Measurements from ENCODE around the gene VWF.
"Not testable (repeated sequence)": the region's sequence is repeated elsewhere in the genome, so short reads cannot be mapped to it uniquely, and the experiment has no call there.

DNA sequence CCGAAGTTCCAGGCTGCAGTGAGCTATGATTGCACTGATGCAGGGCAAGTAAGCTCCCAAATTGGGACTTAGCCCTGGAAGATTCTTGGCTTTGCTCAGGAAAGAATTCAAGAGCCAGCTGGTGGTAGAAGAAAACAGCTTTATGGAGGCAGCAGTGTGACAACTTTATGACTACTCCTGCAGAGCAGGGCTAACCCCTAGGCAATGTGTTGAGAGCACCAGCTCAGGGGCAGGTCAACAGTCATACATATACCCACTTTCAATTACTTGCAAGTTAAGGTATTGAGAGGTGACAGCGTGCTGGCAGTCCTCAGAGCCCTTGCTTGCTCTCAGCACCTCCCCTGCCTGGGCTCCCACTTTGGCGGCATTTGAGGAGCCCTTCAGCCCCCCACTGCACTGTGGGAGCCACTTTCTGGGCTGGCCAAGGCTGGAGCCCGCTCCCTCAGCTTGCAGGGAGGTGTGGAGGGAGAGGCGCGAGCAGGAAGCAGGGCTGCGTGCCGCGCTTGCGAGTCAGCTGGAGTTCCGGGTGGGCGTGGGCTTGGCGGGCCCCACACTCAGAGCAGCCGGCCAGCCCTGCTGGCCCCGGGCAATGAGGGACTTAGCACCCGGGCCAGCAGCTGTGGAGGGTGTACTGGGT is 17.4 kb upstream of the VWF start:
- TF ChIP-seq, protein P1, sequence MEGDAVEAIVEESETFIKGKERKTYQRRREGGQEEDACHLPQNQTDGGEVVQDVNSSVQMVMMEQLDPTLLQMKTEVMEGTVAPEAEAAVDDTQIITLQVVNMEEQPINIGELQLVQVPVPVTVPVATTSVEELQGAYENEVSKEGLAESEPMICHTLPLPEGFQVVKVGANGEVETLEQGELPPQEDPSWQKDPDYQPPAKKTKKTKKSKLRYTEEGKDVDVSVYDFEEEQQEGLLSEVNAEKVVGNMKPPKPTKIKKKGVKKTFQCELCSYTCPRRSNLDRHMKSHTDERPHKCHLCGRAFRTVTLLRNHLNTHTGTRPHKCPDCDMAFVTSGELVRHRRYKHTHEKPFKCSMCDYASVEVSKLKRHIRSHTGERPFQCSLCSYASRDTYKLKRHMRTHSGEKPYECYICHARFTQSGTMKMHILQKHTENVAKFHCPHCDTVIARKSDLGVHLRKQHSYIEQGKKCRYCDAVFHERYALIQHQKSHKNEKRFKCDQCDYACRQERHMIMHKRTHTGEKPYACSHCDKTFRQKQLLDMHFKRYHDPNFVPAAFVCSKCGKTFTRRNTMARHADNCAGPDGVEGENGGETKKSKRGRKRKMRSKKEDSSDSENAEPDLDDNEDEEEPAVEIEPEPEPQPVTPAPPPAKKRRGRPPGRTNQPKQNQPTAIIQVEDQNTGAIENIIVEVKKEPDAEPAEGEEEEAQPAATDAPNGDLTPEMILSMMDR (IDR thresholded peaks at IDR 0.05), result not testable (repeated sequence)
- TF ChIP-seq POLR2A (IDR thresholded peaks at IDR 0.05), result not testable (repeated sequence)

Data from heart left ventricle (tissue), 13 donors.